ENCODE results near the gene SDK1.
A peak's percentile ranks its signal among the peaks of the same experiment; 100 is the strongest.
"Not testable (repeated sequence)": the region's sequence is repeated elsewhere in the genome, so short reads cannot be mapped to it uniquely, and the experiment has no call there.

The SDK1 gene

GRCh38 chr7:3578399-3578798 lies 277.3 kb downstream of the SDK1 start:
- no peak for DNase-seq (ENCODE audit: low read depth)
- TF ChIP-seq CTCF (IDR thresholded peaks at IDR 0.05; ENCODE audit: insufficient read depth, low read depth, low read length, missing control alignments), result no peak
- no peak overlapping the region for H3K4me3 ChIP-seq (ENCODE audit: low read length)

GRCh38 chr7:3579638-3580219 lies 278.7 kb downstream of the SDK1 start:
- no peak overlapping the region for H3K4me3 ChIP-seq (ENCODE audit: low read length)
- no peak for TF ChIP-seq CTCF (IDR thresholded peaks at IDR 0.05; ENCODE audit: insufficient read depth, low read depth, low read length, missing control alignments)
- DNase-seq (ENCODE audit: low read depth), result peak; percentile 23

GRCh38 chr7:3582145-3582544 lies 281.1 kb downstream of the SDK1 start:
- H3K4me3 ChIP-seq (ENCODE audit: low read length); DNase-seq (ENCODE audit: low read depth): not testable (repeated sequence)

- DNase-seq (ENCODE audit: low read depth), result no peak
- TF ChIP-seq CTCF (IDR thresholded peaks at IDR 0.05; ENCODE audit: insufficient read depth, low read depth, low read length, missing control alignments), result no peak
- no peak overlapping the region for H3K4me3 ChIP-seq (ENCODE audit: low read length)
Measured at GRCh38 chr7:3585826-3586225, 284.8 kb downstream of the SDK1 start.

- peak; percentile 70 for DNase-seq (ENCODE audit: low read depth)
- H3K4me3 ChIP-seq (ENCODE audit: low read length), result no peak overlapping the region
- no peak for TF ChIP-seq CTCF (IDR thresholded peaks at IDR 0.05; ENCODE audit: insufficient read depth, low read depth, low read length, missing control alignments)
Measured at GRCh38 chr7:3588341-3588740, 287.3 kb downstream of the SDK1 start.

GRCh38 chr7:3589752-3590151 lies 288.7 kb downstream of the SDK1 start:
- no peak overlapping the region for H3K4me3 ChIP-seq (ENCODE audit: low read length)
- peak; percentile 88 for DNase-seq (ENCODE audit: low read depth)
- no peak for TF ChIP-seq CTCF (IDR thresholded peaks at IDR 0.05; ENCODE audit: insufficient read depth, low read depth, low read length, missing control alignments)

GRCh38 chr7:3591219-3591618 lies 290.2 kb downstream of the SDK1 start:
- H3K4me3 ChIP-seq (ENCODE audit: low read length), result no peak overlapping the region
- DNase-seq (ENCODE audit: low read depth), result no peak
- TF ChIP-seq CTCF (IDR thresholded peaks at IDR 0.05; ENCODE audit: insufficient read depth, low read depth, low read length, missing control alignments), result no peak
